Fibroblast of lung (primary cell): ENCODE data around the gene RPS19BP1.

Experiments
- EZH2 ChIP-seq: IDR thresholded peaks from 2 replicates; pipeline ENCODE4 v1.5.1; 2012; ENCODE audit warnings: low read length, control low read depth, mild to moderate bottlenecking; ENCODE audit errors: missing control alignments
- TF ChIP-seq, protein P1 (sequence below), 2 donors: IDR thresholded peaks in 1 of 2; conservative IDR thresholded peaks in 1 of 2; 1 replicate in 1 of 2; 2 replicates in 1 of 2; pipeline ENCODE4 v1.5.1; 2011 to 2012; ENCODE audit warnings: low read length in 2 of 2, control low read depth in 1 of 2, inconsistent platforms in 1 of 2, low read depth in 1 of 2, mild to moderate bottlenecking in 1 of 2

DNA sequence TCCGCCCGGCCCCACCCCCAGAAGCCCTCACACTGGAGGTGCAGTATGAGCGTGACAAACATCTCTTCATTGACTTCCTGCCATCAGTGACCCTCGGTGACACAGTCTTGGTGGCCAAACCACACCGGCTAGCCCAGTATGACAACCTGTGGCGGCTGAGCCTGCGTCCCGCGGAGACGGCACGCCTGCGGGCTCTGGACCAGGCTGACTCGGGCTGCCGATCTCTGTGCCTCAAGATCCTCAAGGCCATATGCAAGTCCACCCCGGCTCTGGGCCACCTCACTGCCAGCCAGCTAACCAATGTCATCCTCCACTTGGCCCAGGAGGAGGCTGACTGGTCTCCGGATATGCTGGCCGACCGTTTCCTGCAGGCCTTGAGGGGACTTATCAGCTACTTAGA lies 18.8 kb downstream of the RPS19BP1 start:
- TF ChIP-seq, protein P1, sequence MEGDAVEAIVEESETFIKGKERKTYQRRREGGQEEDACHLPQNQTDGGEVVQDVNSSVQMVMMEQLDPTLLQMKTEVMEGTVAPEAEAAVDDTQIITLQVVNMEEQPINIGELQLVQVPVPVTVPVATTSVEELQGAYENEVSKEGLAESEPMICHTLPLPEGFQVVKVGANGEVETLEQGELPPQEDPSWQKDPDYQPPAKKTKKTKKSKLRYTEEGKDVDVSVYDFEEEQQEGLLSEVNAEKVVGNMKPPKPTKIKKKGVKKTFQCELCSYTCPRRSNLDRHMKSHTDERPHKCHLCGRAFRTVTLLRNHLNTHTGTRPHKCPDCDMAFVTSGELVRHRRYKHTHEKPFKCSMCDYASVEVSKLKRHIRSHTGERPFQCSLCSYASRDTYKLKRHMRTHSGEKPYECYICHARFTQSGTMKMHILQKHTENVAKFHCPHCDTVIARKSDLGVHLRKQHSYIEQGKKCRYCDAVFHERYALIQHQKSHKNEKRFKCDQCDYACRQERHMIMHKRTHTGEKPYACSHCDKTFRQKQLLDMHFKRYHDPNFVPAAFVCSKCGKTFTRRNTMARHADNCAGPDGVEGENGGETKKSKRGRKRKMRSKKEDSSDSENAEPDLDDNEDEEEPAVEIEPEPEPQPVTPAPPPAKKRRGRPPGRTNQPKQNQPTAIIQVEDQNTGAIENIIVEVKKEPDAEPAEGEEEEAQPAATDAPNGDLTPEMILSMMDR (conservative IDR thresholded peaks at IDR 0.05 in 1 of 2, IDR thresholded peaks at IDR 0.05 in 1 of 2; ENCODE audit: low read depth in 1 of 2, low read length in 2 of 2) = no peak
- no peak for TF ChIP-seq EZH2
